H1 (cell line): Measurements from ENCODE around the gene ZNF69. TPM values are rescaled to one million over a fixed set of nuclear protein-coding genes. Genes with fewer than 3 reads are reported as not detected.

Experiments
- CHD7 ChIP-seq: fragments of 300-600 bp; sonication (generic); IDR thresholded peaks from 2 replicates; pipeline ENCODE4 v1.7.1; 2012; ENCODE audit warnings: low read length, moderate library complexity, mild to moderate bottlenecking, inconsistent platforms; ENCODE audit not compliant: insufficient replicate concordance
- GTF2F1 ChIP-seq: IDR thresholded peaks from 2 replicates; pipeline ENCODE4 v1.6.1; 2012; ENCODE audit warnings: low read depth, low read length, improper control_type of control experiment, borderline replicate concordance
- PHF8 ChIP-seq: fragments of 200-600 bp; sonication (generic); conservative IDR thresholded peaks from 2 replicates; pipeline ENCODE4 v1.7.1; 2012; ENCODE audit warnings: low read depth, mild to moderate bottlenecking, inconsistent platforms, low read length, moderate library complexity
- polyA plus RNA-seq, 7 experiments: library from polyadenylated mRNA; depleted of rRNA in 3 of 7; stranded (reverse) in 5 of 7; unstranded in 2 of 7; fragments of >200 nt in 5 of 7; fragments of 200-250 nt in 2 of 7; gene quantifications; 1 replicate in 5 of 7; 2 replicates in 1 of 7; 4 replicates in 1 of 7; pipeline versions ENCODE4 v1.2.1 to v1.2.3, GENCODE V29; 2011 to 2013; ENCODE audit warnings: missing spikeins in 2 of 7, mixed read lengths in 2 of 7
- total RNA-seq: library from RNA; stranded (reverse); fragmentation: NEBNext Ultra II Directional; extraction: Animal tissue kit (Norgen Biotek cat#: 25700); gene quantifications from 2 replicates; pipeline ENCODE4 v1.2.1, GENCODE V29; 2021

Gene ZNF69
- total and polyA plus RNA-seq, 2 of the 8 experiments (the other 6 are each of a cell fraction or from before 2014, with no cell fraction given): 5.6 to 22.8 TPM

GRCh38 chr19:11931513-11931912 is 43.9 kb downstream of the ZNF69 start (continued):
- TF ChIP-seq GTF2F1 (no peak), PHF8 (no peak), CHD7 (no peak)
- TF ChIP-seq, all 59 proteins: peak for 0
